Endothelial cell (in vitro differentiated cells): ENCODE data around the gene RNF115. TPM values are rescaled to one million over a fixed set of nuclear protein-coding genes. Genes with fewer than 3 reads are reported as not detected.
"Not testable (repeated sequence)": the region's sequence is repeated elsewhere in the genome, so short reads cannot be mapped to it uniquely, and the experiment has no call there.

Experiments used
- DNase-seq: peaks from one replicate; pipeline ENCODE4 v3.0.0; 2021; ENCODE audit warnings: low spot score
- H3K27ac Mint-ChIP-seq: one replicate; pipeline ENCODE4 v1.8.0; 2021; ENCODE audit warnings: mixed read lengths, inconsistent platforms; ENCODE audit not compliant: unreplicated experiment
- H3K27me3 Mint-ChIP-seq: one replicate; pipeline ENCODE4 v1.8.0; 2021; ENCODE audit warnings: mild to moderate bottlenecking, moderate library complexity, mixed read lengths, inconsistent platforms; ENCODE audit not compliant: unreplicated experiment
- H3K36me3 Mint-ChIP-seq: one replicate; pipeline ENCODE4 v1.8.0; 2021; ENCODE audit warnings: mild to moderate bottlenecking, low read depth, mixed read lengths, inconsistent platforms; ENCODE audit not compliant: unreplicated experiment
- H3K4me1 Mint-ChIP-seq: one replicate; pipeline ENCODE4 v1.8.0; 2021; ENCODE audit warnings: mild to moderate bottlenecking, mixed read lengths, inconsistent platforms; ENCODE audit not compliant: unreplicated experiment
- H3K4me3 Mint-ChIP-seq: one replicate; pipeline ENCODE4 v1.8.0; 2021; ENCODE audit warnings: mild to moderate bottlenecking, mixed read lengths, inconsistent platforms; ENCODE audit not compliant: unreplicated experiment
- H3K9me3 Mint-ChIP-seq: one replicate; pipeline ENCODE4 v1.8.0; 2021; ENCODE audit warnings: mixed read lengths, inconsistent platforms; ENCODE audit not compliant: unreplicated experiment
- total RNA-seq: library from RNA; stranded (reverse); fragmentation: NEBNext Ultra II Directional; extraction: Animal tissue kit (Norgen Biotek cat#: 25700); gene quantifications from one replicate; pipeline ENCODE4 v1.2.1, GENCODE V29; 2021; ENCODE audit not compliant: unreplicated experiment
- TF ChIP-seq, protein P1 (sequence below): fragments of 200-600 bp; sonication (generic); IDR thresholded peaks from one replicate; pipeline ENCODE4 v1.5.0; 2021; ENCODE audit warnings: antibody characterized with exemption; ENCODE audit not compliant: unreplicated experiment

The RNF115 gene
- total RNA-seq, 1 donor from 2014 or later = 13.1 TPM

DNA sequence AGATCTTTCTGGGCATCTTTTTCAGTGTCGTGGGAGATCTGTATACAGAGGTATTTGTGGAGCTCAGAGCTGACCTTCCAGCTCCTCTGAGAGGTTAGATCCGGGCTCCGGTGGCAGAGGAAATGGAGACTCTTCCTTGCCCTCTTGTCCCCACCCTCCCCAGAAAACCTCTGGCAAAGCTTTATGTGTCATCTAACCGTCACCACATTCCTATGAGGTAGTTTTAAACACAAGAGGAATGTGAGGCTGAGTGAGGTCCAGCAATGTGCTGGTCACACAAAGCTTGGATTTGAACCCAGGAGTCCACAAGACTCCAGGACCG is 103.4 kb downstream of the RNF115 start:
- TF ChIP-seq, protein P1, sequence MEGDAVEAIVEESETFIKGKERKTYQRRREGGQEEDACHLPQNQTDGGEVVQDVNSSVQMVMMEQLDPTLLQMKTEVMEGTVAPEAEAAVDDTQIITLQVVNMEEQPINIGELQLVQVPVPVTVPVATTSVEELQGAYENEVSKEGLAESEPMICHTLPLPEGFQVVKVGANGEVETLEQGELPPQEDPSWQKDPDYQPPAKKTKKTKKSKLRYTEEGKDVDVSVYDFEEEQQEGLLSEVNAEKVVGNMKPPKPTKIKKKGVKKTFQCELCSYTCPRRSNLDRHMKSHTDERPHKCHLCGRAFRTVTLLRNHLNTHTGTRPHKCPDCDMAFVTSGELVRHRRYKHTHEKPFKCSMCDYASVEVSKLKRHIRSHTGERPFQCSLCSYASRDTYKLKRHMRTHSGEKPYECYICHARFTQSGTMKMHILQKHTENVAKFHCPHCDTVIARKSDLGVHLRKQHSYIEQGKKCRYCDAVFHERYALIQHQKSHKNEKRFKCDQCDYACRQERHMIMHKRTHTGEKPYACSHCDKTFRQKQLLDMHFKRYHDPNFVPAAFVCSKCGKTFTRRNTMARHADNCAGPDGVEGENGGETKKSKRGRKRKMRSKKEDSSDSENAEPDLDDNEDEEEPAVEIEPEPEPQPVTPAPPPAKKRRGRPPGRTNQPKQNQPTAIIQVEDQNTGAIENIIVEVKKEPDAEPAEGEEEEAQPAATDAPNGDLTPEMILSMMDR = no peak
- DNase-seq = no peak
- no peak overlapping the region for H3K27ac Mint-ChIP-seq

GRCh38 chr1:145719230-145720079 is 104.4 kb downstream of the RNF115 start, which contains the start of gene CD160:
Gene CD160 (plus strand): TSS chr1:145719499. CDS start chr1:145728328, 8,829 bp downstream.
- H3K4me1 Mint-ChIP-seq = peaks cover 3% of the 10 kb centered on the region
- H3K36me3 Mint-ChIP-seq = no peaks in the 10 kb centered on the region
- no peak within 1 kb of the TSS for H3K27ac Mint-ChIP-seq
- no peak within 1 kb of the TSS for H3K4me3 Mint-ChIP-seq
- TF ChIP-seq, protein P1 = no peak
- no peak for DNase-seq
- no peaks in the 10 kb centered on the region for H3K27me3 Mint-ChIP-seq
- no peaks in the 10 kb centered on the region for H3K9me3 Mint-ChIP-seq

More for the DNA sequence above, 103.4 kb downstream of the RNF115 start:
- H3K4me3 Mint-ChIP-seq = no peak overlapping the region
- H3K36me3 Mint-ChIP-seq = no peaks in the 10 kb centered on the region
- no peaks in the 10 kb centered on the region for H3K9me3 Mint-ChIP-seq
- no peaks in the 10 kb centered on the region for H3K27me3 Mint-ChIP-seq
- peaks cover 3% of the 10 kb centered on the region for H3K4me1 Mint-ChIP-seq

DNA sequence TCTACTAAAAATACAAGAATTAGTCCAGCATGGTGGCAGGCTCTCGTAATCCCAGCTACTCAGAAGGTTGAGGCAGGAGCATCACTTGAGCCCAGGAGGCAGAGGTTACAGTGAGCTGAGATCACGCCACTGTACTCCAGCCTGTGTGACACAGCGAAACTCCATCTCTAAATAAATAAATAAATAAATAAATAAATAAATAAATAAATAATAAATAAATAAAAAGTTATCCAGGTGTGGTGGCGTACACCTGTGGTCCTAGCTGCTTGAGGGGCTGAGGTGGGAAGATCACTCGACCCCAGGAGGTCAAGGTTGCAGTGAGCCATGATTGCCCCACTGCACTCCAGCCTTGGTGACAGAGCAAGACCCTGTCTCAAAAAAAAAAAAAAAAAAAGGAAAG is 105.4 kb downstream of the RNF115 start:
- not testable (repeated sequence) for H3K4me3 Mint-ChIP-seq, H3K4me1 Mint-ChIP-seq, H3K27ac Mint-ChIP-seq, H3K36me3 Mint-ChIP-seq, H3K9me3 Mint-ChIP-seq, DNase-seq, H3K27me3 Mint-ChIP-seq

DNA sequence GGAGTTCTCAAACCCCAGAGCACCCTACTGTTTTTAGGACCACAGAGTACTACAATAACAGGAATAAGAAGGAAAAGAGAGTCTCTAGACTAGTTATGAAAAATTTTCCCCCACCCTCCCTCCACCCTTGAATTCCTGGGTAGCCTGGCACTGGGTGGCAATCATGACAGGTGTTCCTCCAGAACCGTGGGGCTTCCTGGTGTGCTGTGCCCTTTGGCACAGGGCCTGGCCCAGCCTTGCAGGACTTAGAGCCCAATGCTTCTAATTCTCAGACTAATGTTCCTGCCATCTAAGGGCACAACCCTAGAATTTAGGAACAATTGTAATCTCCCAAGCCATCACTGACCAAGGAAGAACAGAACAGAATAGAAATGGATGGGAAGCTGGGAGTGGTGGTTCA is 106.1 kb downstream of the RNF115 start:
- no peaks in the 10 kb centered on the region for H3K27me3 Mint-ChIP-seq
- peaks cover 3% of the 10 kb centered on the region for H3K4me1 Mint-ChIP-seq
- no peaks in the 10 kb centered on the region for H3K9me3 Mint-ChIP-seq
- TF ChIP-seq, protein P1 = no peak
- no peaks in the 10 kb centered on the region for H3K36me3 Mint-ChIP-seq
- DNase-seq = no peak
- H3K27ac Mint-ChIP-seq = no peak overlapping the region
- no peak overlapping the region for H3K4me3 Mint-ChIP-seq

DNA sequence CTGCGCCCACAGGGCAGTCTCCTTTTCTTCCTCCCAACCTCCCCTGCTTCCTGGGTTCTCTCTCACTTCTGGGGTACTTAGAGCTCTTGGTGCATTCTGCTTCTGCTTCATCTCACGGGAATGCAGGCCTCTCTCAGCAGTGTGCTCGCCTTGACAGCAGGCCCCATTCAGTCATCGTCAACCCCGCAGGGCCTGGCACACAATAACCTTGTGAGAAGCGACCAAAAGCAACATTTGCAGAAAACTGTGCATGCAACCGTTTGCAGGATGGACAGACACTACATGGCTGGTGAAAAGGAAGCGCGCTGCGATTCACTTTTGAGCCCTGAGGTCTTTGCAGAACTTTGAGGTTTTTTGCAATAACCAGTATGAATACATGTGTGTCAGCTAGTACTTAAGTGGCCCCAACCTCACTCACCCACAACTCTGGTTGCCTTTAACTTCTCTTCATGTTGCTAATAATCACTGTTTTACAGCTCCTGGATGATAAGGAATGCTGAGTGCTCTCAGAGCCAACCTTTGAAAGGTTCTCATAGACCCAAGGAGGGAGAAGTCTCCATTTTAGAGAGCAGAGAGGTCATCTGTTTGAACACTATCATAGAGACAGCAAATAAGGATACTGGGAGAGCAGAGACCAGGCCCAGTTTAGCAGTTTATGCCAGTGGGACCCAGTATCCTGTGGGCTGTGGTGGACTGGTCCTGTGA is 107.1 kb downstream of the RNF115 start:
- no peak for DNase-seq
- no peaks in the 10 kb centered on the region for H3K27me3 Mint-ChIP-seq
- no peak overlapping the region for H3K4me3 Mint-ChIP-seq
- peaks cover 3% of the 10 kb centered on the region for H3K4me1 Mint-ChIP-seq
- TF ChIP-seq, protein P1 = no peak
- H3K36me3 Mint-ChIP-seq = no peaks in the 10 kb centered on the region
- H3K9me3 Mint-ChIP-seq = no peaks in the 10 kb centered on the region
- no peak overlapping the region for H3K27ac Mint-ChIP-seq
